RPMI7951 (cell line): ENCODE data around the gene TXN. TPM values are rescaled to one million over a fixed set of nuclear protein-coding genes. Genes with fewer than 3 reads are reported as not detected.

Experiments used
- DNase-seq: peaks from one replicate; pipeline ENCODE4 v3.0.0-alpha.2; 2012; ENCODE audit warnings: low read depth
- total RNA-seq: library from RNA; depleted of rRNA; stranded (reverse); fragments of >200 nt; shearing (Covaris generic); gene quantifications from 2 replicates; pipeline ENCODE4 v1.2.3, GENCODE V29; 2014; rRNA removed

TXN gene
- 977 and 1,094 TPM in 2 replicates for total RNA-seq

GRCh38 chr9:110256380-110257096 lies at the start of gene TXN:
TXN (minus strand) TSS chr9:110256507; CDS start chr9:110256435, 72 bp downstream.
- peak; percentile 90 for DNase-seq

DNA sequence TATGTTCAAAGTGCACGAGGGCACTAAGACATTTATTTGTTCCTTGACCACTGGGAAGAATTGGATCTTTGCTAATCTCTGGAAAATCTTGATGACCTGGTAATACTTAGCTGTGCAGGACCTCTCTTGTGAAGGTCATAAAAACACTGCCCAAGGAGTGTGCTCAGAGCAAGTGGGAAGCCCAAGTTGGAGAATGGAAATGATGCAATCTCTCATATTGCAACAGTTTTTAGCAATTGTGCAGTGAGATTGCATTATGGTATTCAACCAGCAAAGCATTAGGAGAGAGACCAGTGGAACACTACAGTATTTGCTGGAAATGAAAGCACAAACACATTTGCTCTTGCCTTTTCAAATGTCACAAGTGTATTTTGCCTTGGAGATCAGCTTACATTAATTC lies 46.8 kb upstream of the TXN start:
- DNase-seq: peak; percentile 35

- DNase-seq: no peak
Measured at GRCh38 chr9:110298043-110298605, 41.8 kb upstream of the TXN start.

DNA sequence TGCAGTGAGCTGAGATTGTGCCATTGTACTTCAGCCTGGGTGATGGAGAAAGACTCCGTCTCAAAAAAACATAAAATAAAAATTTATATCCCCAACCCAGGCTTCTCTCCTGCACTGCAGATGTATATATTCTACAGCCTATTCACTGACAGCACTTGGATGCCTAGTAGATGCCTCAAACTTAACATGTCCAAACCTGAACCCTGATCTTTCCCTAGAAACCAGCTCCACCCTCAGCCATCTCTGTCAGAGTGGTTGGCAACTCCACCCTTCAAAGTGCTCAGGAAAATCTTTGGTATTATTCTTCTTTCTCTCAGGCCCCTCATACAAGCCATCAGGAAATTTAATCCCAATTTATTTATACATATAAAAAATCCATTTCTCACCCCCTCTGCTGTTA lies 36.9 kb upstream of the TXN start:
- no peak for DNase-seq

DNA sequence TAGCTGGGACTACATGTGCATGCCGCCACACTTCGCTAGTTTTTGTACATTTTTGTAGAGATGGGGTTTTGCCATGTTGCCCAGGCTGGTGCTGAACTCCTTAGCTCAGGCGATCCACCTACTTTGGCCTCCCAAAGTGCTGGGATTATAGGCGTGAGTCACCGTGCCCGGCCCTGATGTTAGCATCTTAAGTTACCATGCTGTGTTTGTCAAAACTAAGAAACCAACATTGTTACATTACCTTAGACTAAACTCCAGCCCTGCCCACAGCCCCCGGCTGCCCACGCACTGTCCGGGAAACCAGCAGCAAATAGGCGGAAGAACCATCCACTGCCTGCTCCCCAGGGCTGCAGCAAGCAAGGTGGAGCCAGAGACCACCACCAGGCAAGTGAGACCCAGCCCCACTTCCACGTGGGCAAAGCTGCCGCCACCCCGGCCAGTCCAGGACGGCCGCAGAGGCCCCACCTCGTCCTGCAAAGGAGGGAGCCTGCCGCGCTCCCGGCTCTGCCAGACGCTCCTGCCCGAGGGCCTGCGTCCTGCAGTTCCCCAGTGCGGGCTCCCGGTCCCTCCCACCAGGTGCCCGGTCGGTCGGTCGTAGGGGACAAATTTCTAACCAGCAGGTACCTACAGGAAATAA lies 35.7 kb upstream of the TXN start:
- peak; percentile 53 for DNase-seq

DNA sequence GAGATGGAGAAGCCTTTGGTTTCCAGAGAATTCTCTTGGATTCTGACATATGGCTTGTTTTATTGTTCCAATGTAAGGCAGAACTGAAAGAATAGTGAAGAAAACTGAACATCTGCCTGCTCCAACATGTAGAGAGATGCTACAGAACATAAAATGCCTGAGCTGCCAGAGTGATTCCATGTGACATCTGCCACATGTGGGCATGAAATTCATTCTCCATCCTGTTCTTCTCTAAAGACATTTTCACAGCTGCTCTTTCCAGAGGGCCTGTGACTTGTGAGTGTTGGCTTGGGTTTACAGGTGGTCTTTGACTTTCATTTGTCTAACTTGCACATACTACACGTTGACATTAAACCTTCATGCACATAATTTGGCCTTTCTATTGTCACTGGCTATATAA lies 33.7 kb upstream of the TXN start:
- DNase-seq: no peak

DNA sequence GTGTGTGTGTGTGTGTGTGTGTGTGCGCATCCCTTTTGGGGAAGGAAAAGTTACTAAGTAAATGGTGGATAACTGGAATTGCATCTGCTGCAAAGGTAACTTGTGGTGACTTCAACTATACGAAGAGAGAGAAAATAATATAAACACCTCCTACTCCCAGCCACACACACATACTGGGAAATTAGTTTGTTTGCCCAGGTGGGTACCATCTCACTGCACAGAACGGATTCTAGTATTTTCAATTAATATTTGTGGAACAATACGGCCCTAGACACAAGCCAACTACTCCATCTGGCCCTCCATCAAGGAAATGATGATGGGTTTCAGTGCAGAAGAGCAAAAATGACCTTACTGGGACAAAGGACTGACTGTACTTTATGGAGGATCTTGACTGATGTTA lies 32.2 kb upstream of the TXN start:
- no peak for DNase-seq

DNA sequence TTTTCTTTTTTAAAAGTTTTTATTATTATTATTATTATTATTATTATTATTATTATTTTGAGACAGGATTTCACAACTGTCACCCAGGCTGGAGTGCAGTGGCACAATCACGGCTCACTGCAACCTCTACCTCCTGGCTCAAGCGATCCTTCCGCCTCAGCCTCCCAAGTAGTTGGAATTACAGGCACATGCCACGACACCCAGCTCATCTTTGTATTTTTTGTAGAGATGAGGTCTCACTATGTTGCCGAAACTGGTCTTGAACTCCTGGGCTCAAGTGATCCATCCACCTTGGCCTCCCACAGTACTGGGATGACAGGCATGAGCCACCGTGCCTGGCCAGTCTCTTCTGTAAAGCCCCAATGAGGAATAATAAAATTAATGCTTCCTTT lies 31.0 kb upstream of the TXN start:
- no peak for DNase-seq

DNA sequence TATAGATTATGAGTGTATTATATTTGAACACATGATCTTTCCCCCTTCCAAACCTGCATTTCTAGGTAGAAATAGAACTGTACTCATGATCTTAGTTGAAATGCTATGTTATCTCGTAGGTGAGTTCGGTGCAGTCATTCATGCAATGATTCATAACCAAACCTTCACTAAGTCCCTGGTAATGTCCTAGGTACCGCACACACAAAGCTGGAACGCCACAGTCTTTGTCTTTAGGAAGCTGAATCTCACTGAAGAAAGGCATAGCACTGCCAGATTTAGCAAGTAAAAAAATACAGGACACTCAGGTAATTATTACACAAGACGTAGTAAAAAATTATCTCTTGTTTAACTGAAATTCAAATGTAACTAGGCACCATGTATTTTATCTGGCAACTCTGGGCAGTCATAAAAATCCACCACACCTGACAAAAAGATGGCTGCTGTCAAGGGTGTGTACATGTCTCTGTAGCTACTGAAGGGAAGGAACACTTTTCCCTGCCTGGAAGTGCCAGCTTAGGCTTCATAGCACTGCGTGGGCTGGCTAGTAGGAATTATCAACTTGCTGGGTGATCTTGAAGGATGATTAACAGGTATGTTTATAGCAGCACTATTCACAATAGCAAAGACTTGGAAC lies 28.0 kb upstream of the TXN start:
- DNase-seq: no peak

GRCh38 chr9:110283751-110284150 lies 27.4 kb upstream of the TXN start:
- no peak for DNase-seq

DNA sequence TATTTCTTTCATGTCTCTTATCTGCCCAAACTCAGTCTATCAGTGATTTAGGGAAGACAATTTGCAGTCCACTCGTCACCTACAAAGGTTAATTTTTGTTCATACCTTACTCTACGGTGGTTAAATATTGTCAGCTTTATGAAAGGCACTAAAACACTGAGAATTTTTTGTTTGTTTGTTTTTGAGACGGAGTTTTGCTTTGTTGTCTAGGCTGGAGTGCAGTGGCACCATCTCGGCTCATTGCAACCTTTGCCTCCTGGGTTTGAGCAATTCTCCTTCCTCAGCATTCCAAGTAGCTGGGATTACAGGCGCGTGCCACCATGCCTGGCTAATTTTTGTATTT lies 26.4 kb upstream of the TXN start:
- no peak for DNase-seq

DNA sequence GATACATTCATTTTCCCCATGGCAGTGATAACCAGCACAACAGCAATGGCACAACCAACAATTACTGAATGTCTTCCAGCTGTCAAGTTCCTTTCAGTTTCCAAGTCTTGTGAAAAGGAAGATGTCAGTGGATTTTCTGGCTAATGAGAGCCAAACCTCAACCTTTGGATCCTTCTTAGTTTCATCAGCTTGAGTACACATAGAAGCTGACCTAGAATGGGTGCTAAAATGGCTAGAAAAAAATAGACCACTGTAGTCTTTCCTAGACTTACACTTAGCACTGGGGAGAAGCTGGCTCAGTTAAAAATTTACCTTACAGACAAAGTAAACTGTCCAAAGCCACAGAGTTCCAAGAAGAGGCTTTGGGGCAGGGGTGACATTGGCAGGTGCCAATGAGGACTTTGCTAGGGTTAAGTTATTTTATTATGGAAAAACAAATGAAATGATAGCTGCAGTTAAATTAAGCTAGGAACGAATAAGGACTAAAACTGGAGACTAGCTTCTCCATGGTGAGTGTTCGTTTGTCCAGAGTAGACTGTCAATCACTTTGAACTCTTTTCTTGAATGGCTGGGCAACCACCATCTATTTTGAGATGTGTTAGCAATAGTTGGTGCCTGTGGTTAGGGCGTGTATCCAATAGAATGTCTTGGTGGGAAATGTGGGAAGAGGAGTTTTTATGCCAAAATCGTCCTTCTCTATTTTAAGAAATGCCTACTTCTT lies 25.9 kb upstream of the TXN start:
- DNase-seq: peak; percentile 71

- DNase-seq: peak; percentile 54
Measured at GRCh38 chr9:110278080-110278707, 21.9 kb upstream of the TXN start.

DNA sequence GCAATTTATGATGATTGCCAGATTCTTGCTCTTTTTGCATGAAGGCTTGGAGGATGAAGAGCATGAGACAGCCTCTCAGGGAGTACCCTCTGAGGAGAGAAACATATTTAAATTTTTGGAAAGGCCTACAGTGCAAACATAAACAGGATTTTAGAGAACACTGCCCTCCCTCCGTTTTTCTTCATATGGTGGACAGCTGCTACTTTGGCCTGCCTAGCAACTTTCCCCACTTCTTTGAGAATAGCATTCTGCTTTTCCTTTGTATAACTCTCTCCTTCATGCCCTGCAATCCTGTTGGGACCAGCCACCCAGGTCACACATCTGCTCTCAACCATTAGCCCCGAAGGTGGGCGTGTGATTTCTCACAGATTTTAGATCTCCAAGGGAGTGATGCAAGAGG lies 20.5 kb upstream of the TXN start:
- no peak for DNase-seq

- DNase-seq: no peak
Measured at GRCh38 chr9:110270211-110270995, 14.1 kb upstream of the TXN start.

GRCh38 chr9:110266795-110267194 lies 10.5 kb upstream of the TXN start:
- DNase-seq: no peak

DNA sequence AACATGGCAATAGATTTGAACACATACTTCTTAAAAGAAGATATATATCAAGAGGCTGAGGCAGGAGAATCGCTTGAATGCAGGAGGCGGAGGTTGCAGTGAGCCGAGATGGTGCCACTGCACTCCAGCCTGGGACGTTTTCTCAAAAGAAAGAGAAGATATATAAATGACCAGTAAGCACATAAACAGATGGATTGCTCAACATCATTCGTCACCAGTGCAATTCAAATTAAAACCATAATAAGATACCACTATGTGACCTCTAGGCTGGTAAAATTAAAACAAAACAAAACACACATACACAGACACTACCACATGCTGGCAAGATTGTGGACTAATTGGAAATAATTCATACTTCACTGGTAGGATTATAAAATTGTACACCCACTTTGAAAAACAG lies 5.3 kb upstream of the TXN start:
- no peak for DNase-seq

DNA sequence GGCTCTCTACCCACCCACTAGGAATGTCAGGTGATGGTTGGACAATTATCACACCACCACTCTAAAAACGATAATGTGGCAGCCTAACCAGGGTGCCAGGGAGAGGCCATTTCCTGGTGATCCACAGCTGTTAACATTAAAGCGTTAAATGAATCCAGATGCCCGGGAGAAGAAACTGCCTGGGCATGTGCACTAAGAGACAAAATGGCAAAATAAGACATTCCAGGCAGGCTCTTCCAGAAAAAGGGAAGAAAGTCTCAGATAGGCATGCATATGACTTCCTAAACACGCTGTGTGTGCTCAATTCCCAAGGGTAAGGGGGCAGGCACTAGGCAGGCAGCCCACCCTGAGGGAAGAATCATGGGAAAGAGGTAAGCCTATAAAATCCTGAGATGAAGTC lies 4.6 kb upstream of the TXN start:
- peak; percentile 22 for DNase-seq

- DNase-seq: no peak
Measured at GRCh38 chr9:110259566-110259965, 3.3 kb upstream of the TXN start.

DNA sequence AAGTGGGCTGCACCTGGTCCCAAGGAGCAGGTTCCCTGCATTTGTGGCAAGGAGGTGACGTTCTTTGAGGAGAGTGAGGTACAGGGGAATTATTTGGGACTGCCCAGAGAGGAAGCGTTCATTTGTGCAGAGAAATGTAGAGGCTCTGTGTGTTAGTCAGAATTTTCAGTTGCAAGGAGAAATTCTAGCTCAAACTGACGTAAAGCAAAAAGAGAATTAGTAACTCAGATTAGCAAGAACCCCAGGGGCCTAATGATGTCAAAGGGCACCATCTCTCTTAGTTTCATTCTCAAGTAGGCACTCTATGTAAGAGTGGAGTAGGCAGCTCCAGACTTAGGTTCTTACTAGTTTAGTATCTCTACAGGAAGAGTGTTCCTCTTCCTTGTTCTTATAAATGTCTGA lies 2.4 kb upstream of the TXN start:
- DNase-seq: no peak

DNA sequence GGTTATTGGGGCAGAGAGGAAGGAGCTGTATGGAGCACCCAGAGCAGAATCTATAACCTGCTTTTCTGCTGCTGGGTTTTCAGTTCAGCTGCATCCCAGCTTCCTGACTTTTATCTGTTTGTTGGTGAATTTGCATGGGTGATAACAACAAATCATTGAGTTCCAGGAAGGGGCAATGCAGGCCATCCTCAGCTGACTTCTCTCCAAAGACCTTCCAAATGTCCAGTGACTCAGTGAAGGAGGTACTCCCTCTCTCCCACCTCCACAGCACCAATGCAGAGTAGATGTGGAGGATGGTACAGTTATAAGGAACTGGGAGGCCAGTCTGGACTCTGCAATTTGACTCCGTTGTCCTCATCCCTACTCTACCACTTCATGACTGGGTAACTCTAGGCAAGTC lies 1.6 kb upstream of the TXN start:
- no peak for DNase-seq
